H9 (cell line): ENCODE data around the gene ABLIM1. TPM values are rescaled to one million over a fixed set of nuclear protein-coding genes. Genes with fewer than 3 reads are reported as not detected.

Experiments
- DNase-seq: peaks from one replicate; pipeline ENCODE4 v3.0.0-alpha.2; 2017
- H2AFZ ChIP-seq: one replicate; pipeline ENCODE4 v1.6.1; 2013; ENCODE audit warnings: mild to moderate bottlenecking, low read length, control low read depth, moderate library complexity
- H2AK5ac ChIP-seq: 2 replicates; pipeline ENCODE4 v1.6.1; 2013; ENCODE audit warnings: low read length, control low read depth, mixed read lengths; ENCODE audit not compliant: insufficient read length
- H2BK120ac ChIP-seq: one replicate; pipeline ENCODE4 v1.6.1; 2013; ENCODE audit warnings: low read depth, mild to moderate bottlenecking, low read length, control low read depth, inconsistent platforms; ENCODE audit not compliant: poor library complexity, severe bottlenecking
- H2BK12ac ChIP-seq: 2 replicates; pipeline ENCODE4 v1.6.1; 2013; ENCODE audit warnings: low read length, control low read depth, mixed read lengths, low read depth; ENCODE audit not compliant: insufficient read length
- H2BK15ac ChIP-seq: 2 replicates; pipeline ENCODE4 v1.6.1; 2013; ENCODE audit warnings: low read depth, low read length, control low read depth
- H2BK20ac ChIP-seq: one replicate; pipeline ENCODE4 v1.6.1; 2013; ENCODE audit warnings: low read depth, mild to moderate bottlenecking, low read length, control low read depth, inconsistent platforms; ENCODE audit not compliant: poor library complexity, severe bottlenecking
- H2BK5ac ChIP-seq: 2 replicates; pipeline ENCODE4 v1.6.1; 2013; ENCODE audit warnings: low read length, control low read depth, mixed read lengths; ENCODE audit not compliant: insufficient read length
- H3K14ac ChIP-seq: 2 replicates; pipeline ENCODE4 v1.6.1; 2013; ENCODE audit warnings: low read length, control low read depth; ENCODE audit not compliant: insufficient read depth
- H3K18ac ChIP-seq: 2 replicates; pipeline ENCODE4 v1.6.1; 2013; ENCODE audit warnings: low read depth, mild to moderate bottlenecking, mixed read lengths, low read length, control low read depth; ENCODE audit not compliant: insufficient read length
- H3K23ac ChIP-seq: 2 replicates; pipeline ENCODE4 v1.6.1; 2013; ENCODE audit warnings: low read length, control low read depth, mixed read lengths, low read depth; ENCODE audit not compliant: insufficient read length
- H3K23me2 ChIP-seq: 2 replicates; pipeline ENCODE4 v1.6.1; 2013; ENCODE audit warnings: low read depth, mild to moderate bottlenecking, mixed read lengths, low read length, control low read depth; ENCODE audit not compliant: insufficient read length, poor library complexity, severe bottlenecking
- H3K27ac ChIP-seq: 2 replicates; pipeline ENCODE4 v1.5.1; 2013; ENCODE audit warnings: low read length, control low read depth, mixed read lengths, low read depth; ENCODE audit not compliant: insufficient read length
- H3K27me3 ChIP-seq: 2 replicates; pipeline ENCODE4 v1.6.1; 2013; ENCODE audit warnings: low read length, control low read depth, inconsistent platforms; ENCODE audit not compliant: insufficient read depth
- H3K4ac ChIP-seq: 2 replicates; pipeline ENCODE4 v1.6.1; 2013; ENCODE audit warnings: low read depth, mild to moderate bottlenecking, control low read depth, inconsistent platforms, low read length, moderate library complexity
- H3K4me1 ChIP-seq: 2 replicates; pipeline ENCODE4 v1.6.1; 2013; ENCODE audit warnings: low read length, control low read depth, inconsistent platforms; ENCODE audit not compliant: insufficient read depth
- H3K4me2 ChIP-seq: 2 replicates; pipeline ENCODE4 v1.6.1; 2013; ENCODE audit warnings: low read length, control low read depth, mixed read lengths; ENCODE audit not compliant: insufficient read length, insufficient read depth
- H3K56ac ChIP-seq: 2 replicates; pipeline ENCODE4 v1.6.1; 2013; ENCODE audit warnings: low read depth, mild to moderate bottlenecking, mixed read lengths, low read length, control low read depth; ENCODE audit not compliant: insufficient read length
- H3K79me1 ChIP-seq: 2 replicates; pipeline ENCODE4 v1.6.1; 2013; ENCODE audit warnings: low read depth, mild to moderate bottlenecking, moderate library complexity, low read length, control low read depth, inconsistent platforms; ENCODE audit not compliant: insufficient read depth, poor library complexity, severe bottlenecking
- H3K79me2 ChIP-seq: 2 replicates; pipeline ENCODE4 v1.6.1; 2013; ENCODE audit warnings: low read length, control low read depth, inconsistent platforms; ENCODE audit not compliant: insufficient read depth
- H3K9ac ChIP-seq: 2 replicates; pipeline ENCODE4 v1.6.1; 2013; ENCODE audit warnings: low read length, control low read depth, mixed read lengths; ENCODE audit not compliant: insufficient read length; ENCODE audit errors: extremely low read depth
- H3K9me3 ChIP-seq: one replicate; pipeline ENCODE4 v1.6.1; 2013; ENCODE audit warnings: low read depth, low read length, inconsistent platforms; ENCODE audit not compliant: control insufficient read depth
- H3T11ph ChIP-seq: one replicate; pipeline ENCODE4 v1.6.1; 2013; ENCODE audit warnings: mild to moderate bottlenecking, low read length, control low read depth, inconsistent platforms
- H4K20me1 ChIP-seq: one replicate; pipeline ENCODE4 v1.6.1; 2013; ENCODE audit not compliant: control insufficient read depth, insufficient read length, insufficient read depth
- H4K5ac ChIP-seq: 2 replicates; pipeline ENCODE4 v1.6.1; 2013; ENCODE audit warnings: low read depth, mild to moderate bottlenecking, mixed read lengths, low read length, control low read depth; ENCODE audit not compliant: insufficient read length
- H4K8ac ChIP-seq: replicated peaks from 2 replicates; pipeline ENCODE4 v1.6.1; 2013; ENCODE audit warnings: low read length, control low read depth, mixed read lengths, low read depth; ENCODE audit not compliant: insufficient read length
- H4K91ac ChIP-seq: 2 replicates; pipeline ENCODE4 v1.6.1; 2013; ENCODE audit warnings: low read depth, mild to moderate bottlenecking, moderate library complexity, mixed read lengths, low read length, control low read depth; ENCODE audit not compliant: insufficient read length
- H3K27ac Mint-ChIP-seq, 3 experiments: 2 replicates in 2 of 3; 3 replicates in 1 of 3; pipeline ENCODE4 v1.8.0; 2020 to 2021; ENCODE audit warnings: mixed read lengths in 3 of 3, mild to moderate bottlenecking in 1 of 3, moderate library complexity in 1 of 3
- H3K27me3 Mint-ChIP-seq: 2 replicates; pipeline ENCODE4 v1.8.0; 2021; ENCODE audit warnings: low read depth, mild to moderate bottlenecking, moderate library complexity, mixed read lengths
- H3K36me3 Mint-ChIP-seq, 3 experiments: 2 replicates in 2 of 3; 3 replicates in 1 of 3; pipeline ENCODE4 v1.8.0; 2020 to 2021; ENCODE audit warnings: low read depth in 3 of 3, mixed read lengths in 3 of 3; ENCODE audit not compliant: insufficient read depth in 1 of 3
- H3K4me1 Mint-ChIP-seq, 2 experiments: 2 replicates each; pipeline ENCODE4 v1.8.0; 2020; ENCODE audit warnings: mixed read lengths in 2 of 2
- H3K4me3 Mint-ChIP-seq, 2 experiments: 2 replicates in 1 of 2; 3 replicates in 1 of 2; pipeline ENCODE4 v1.8.0; 2020 to 2021; ENCODE audit warnings: mild to moderate bottlenecking in 2 of 2, mixed read lengths in 2 of 2, moderate library complexity in 1 of 2
- H3K9me3 Mint-ChIP-seq, 2 experiments: 2 replicates in 1 of 2; 3 replicates in 1 of 2; pipeline ENCODE4 v1.8.0; 2020; ENCODE audit warnings: mild to moderate bottlenecking in 2 of 2, mixed read lengths in 2 of 2, moderate library complexity in 1 of 2
- WGBS: extraction: QIAGEN DNeasy Blood & Tissue Kit; methylation state at CpG from one replicate; pipeline ENCODE4 v1.1.7; 2013; ENCODE audit warnings: missing lambda C conversion rate, low lambda C conversion rate, mixed read lengths; ENCODE audit not compliant: insufficient read length; ENCODE audit errors: extremely low coverage; 5-methylcytosine and 5-hydroxymethylcytosine counted together
- total RNA-seq: library from RNA; stranded (reverse); gene quantifications from 2 replicates; pipeline ENCODE4 v1.2.1, GENCODE V29; 2021
- TF ChIP-seq, protein P1 (sequence below): fragments of 200-600 bp; sonication (generic); conservative IDR thresholded peaks from 3 replicates; pipeline ENCODE4 v1.8.0; 2021; ENCODE audit warnings: antibody characterized with exemption, mild to moderate bottlenecking

The ABLIM1 gene
- total RNA-seq, 1 experiment from 2014 or later, result 32.1 TPM

DNA sequence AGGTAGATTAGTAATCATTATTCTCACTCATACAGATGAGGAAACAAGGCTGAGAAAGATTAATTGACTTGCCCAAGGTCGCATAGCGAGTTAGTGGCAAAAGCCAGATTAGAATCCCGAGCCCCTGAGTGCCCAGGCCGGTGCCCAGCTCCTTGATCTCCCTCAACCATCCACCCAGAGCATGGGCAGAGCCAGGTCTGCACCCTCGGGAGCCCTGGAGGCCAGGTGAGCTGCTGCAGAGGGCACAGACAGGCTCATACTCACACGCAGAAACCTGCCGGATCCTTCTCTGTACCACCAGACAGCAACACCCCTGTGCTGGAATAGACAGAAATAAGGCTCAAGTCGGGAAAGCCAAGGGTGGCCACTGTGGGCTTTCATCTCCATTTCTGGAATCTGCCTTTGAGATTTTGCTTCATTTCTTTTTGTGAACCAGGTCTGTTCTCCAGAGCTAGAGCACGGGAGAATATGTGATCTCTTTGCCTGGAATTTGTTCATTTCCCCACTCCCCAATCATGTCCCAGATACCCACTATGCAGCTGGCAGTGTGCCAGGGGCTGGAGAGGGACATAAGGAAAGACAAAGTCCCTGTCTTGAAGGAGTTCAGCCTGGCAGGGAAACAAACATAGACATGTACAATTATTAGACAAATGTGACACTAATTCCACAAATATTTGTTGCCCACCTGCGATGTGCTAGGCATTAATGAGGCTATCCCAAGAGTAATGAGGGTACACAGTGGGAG lies 259.3 kb downstream of the ABLIM1 start:
- Histone ChIP-seq H3K23ac (no peak overlapping the region), H2BK120ac (no peak overlapping the region), H2AK5ac (no peak overlapping the region), H3K9me3 (no peaks in the 10 kb centered on the region), H3K4me1 (no peaks in the 10 kb centered on the region), H3K4ac (no peak overlapping the region), H3K23me2 (peaks cover 10% of the 10 kb centered on the region), H3K14ac (no peak overlapping the region), H3K27ac (no peak overlapping the region), H2AFZ (no peak overlapping the region), H4K8ac (no peak overlapping the region), H3K27me3 (no peaks in the 10 kb centered on the region; the same call in 1 of the 2 replicates), H4K5ac (no peak overlapping the region), H3T11ph (no peak overlapping the region), H2BK5ac (no peak overlapping the region), H2BK20ac (no peak overlapping the region), H3K56ac (no peak overlapping the region), H3K79me2 (no peaks in the 10 kb centered on the region), H2BK15ac (no peak overlapping the region), H3K79me1 (no peaks in the 10 kb centered on the region), H2BK12ac (no peak overlapping the region), H3K18ac (no peak overlapping the region), H3K9ac (no peak overlapping the region), H4K91ac (no peak overlapping the region), H3K4me2 (no peak overlapping the region), H4K20me1 (no peaks in the 10 kb centered on the region)
- H3K4me3 Mint-ChIP-seq, result no peak overlapping the region
- DNase-seq, result no peak
- H3K27me3 Mint-ChIP-seq, result peaks cover 89% of the 10 kb centered on the region
- WGBS, result no CpG with 5 or more reads among the region's 10 CpGs
- TF ChIP-seq, protein P1, sequence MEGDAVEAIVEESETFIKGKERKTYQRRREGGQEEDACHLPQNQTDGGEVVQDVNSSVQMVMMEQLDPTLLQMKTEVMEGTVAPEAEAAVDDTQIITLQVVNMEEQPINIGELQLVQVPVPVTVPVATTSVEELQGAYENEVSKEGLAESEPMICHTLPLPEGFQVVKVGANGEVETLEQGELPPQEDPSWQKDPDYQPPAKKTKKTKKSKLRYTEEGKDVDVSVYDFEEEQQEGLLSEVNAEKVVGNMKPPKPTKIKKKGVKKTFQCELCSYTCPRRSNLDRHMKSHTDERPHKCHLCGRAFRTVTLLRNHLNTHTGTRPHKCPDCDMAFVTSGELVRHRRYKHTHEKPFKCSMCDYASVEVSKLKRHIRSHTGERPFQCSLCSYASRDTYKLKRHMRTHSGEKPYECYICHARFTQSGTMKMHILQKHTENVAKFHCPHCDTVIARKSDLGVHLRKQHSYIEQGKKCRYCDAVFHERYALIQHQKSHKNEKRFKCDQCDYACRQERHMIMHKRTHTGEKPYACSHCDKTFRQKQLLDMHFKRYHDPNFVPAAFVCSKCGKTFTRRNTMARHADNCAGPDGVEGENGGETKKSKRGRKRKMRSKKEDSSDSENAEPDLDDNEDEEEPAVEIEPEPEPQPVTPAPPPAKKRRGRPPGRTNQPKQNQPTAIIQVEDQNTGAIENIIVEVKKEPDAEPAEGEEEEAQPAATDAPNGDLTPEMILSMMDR, result no peak
- no peak overlapping the region; a peak in 1 of 7 replicates for H3K27ac Mint-ChIP-seq
- peaks cover 11 to 19% of the 10 kb centered on the region in 2 experiments for H3K4me1 Mint-ChIP-seq
- H3K36me3 Mint-ChIP-seq, result no peaks in the 10 kb centered on the region
- H3K9me3 Mint-ChIP-seq, result no peaks in the 10 kb centered on the region
